ENCODE measurements around the gene TRAPPC2L.

DNA sequence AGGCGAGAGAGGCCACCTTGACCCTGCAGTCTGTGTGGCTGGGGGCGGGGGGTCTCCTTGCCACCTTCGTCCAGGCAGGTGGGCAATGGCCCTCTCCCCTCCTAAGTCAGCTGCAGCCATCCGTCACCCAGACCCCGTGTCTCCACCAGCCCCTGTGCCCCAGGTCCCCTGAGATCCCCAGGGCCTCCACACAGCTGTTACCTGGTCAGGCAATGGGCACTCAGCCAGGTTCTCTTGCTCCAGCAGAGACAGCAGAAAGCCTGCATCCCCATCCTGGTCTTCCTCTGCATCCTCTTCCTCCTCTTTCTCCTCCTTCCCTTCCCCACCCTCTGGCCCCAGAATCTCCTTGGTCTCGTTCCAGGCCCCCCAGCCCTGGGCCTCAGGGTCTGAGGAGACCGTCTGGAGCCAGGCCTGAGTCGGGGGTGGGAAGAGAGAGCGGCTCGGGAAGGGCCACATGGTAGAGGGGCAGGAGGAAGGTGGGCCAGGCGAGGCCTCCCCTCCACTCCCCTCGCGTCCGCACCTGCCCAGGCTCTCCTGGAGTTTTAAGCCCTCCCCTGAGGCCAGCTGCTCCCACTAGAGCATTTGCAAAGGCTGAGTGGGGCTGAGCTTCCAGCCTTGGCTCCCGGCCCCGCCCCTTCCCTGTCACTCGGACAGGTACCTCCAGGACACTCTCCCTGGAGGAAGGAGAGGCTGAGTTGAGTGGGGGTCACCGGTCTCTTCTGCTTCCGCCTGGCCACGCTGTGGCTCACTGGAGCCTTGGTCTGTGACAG, 9.4 kb downstream of the TRAPPC2L start, which contains the start of gene PABPN1L:
- TF ChIP-seq, protein P1, sequence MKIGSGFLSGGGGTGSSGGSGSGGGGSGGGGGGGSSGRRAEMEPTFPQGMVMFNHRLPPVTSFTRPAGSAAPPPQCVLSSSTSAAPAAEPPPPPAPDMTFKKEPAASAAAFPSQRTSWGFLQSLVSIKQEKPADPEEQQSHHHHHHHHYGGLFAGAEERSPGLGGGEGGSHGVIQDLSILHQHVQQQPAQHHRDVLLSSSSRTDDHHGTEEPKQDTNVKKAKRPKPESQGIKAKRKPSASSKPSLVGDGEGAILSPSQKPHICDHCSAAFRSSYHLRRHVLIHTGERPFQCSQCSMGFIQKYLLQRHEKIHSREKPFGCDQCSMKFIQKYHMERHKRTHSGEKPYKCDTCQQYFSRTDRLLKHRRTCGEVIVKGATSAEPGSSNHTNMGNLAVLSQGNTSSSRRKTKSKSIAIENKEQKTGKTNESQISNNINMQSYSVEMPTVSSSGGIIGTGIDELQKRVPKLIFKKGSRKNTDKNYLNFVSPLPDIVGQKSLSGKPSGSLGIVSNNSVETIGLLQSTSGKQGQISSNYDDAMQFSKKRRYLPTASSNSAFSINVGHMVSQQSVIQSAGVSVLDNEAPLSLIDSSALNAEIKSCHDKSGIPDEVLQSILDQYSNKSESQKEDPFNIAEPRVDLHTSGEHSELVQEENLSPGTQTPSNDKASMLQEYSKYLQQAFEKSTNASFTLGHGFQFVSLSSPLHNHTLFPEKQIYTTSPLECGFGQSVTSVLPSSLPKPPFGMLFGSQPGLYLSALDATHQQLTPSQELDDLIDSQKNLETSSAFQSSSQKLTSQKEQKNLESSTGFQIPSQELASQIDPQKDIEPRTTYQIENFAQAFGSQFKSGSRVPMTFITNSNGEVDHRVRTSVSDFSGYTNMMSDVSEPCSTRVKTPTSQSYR (CRISPR knock-in tag; IDR thresholded peaks at IDR 0.05): no peak
- TF ChIP-seq, protein P2, sequence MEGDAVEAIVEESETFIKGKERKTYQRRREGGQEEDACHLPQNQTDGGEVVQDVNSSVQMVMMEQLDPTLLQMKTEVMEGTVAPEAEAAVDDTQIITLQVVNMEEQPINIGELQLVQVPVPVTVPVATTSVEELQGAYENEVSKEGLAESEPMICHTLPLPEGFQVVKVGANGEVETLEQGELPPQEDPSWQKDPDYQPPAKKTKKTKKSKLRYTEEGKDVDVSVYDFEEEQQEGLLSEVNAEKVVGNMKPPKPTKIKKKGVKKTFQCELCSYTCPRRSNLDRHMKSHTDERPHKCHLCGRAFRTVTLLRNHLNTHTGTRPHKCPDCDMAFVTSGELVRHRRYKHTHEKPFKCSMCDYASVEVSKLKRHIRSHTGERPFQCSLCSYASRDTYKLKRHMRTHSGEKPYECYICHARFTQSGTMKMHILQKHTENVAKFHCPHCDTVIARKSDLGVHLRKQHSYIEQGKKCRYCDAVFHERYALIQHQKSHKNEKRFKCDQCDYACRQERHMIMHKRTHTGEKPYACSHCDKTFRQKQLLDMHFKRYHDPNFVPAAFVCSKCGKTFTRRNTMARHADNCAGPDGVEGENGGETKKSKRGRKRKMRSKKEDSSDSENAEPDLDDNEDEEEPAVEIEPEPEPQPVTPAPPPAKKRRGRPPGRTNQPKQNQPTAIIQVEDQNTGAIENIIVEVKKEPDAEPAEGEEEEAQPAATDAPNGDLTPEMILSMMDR (IDR thresholded peaks at IDR 0.05): no peak
- TF ChIP-seq PRRX2 (CRISPR knock-in tag; IDR thresholded peaks at IDR 0.05): no peak
- no peak for TF ChIP-seq JAZF1 (CRISPR knock-in tag; IDR thresholded peaks at IDR 0.05)
- TF ChIP-seq, protein P3, sequence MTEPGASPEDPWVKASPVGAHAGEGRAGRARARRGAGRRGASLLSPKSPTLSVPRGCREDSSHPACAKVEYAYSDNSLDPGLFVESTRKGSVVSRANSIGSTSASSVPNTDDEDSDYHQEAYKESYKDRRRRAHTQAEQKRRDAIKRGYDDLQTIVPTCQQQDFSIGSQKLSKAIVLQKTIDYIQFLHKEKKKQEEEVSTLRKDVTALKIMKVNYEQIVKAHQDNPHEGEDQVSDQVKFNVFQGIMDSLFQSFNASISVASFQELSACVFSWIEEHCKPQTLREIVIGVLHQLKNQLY (CRISPR knock-in tag; IDR thresholded peaks at IDR 0.05): no peak
- TF ChIP-seq ZNF317 (CRISPR knock-in tag; IDR thresholded peaks at IDR 0.05; ENCODE audit: borderline replicate concordance, low read depth): no peak
- TF ChIP-seq, protein P4, sequence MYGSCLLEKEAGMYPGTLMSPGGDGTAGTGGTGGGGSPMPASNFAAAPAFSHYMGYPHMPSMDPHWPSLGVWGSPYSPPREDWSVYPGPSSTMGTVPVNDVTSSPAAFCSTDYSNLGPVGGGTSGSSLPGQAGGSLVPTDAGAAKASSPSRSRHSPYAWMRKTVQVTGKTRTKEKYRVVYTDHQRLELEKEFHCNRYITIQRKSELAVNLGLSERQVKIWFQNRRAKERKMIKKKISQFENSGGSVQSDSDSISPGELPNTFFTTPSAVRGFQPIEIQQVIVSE (CRISPR knock-in tag; IDR thresholded peaks at IDR 0.05; ENCODE audit: borderline replicate concordance): no peak

Measured in WTC11 (cell line).